Endothelial cell of umbilical vein (primary cell): ENCODE results near the gene AHI1. TPM values are rescaled to one million over a fixed set of nuclear protein-coding genes. Genes with fewer than 3 reads are reported as not detected.

ENCODE experiments used
- BruUV-seq: library from RNA; stranded (reverse); fragments of 400-500 nt; replicated peaks from 2 replicates; lab custom pipeline; 2021; lab: Mats Ljungman, UMichigan
- CTCF ChIA-PET: fragments of 300-600, 350-600 bp; sonication (Branson Sonifier 250); formaldehyde crosslinking; loops from one replicate; lab custom pipeline; 2021; ENCODE audit warnings: antibody characterized with exemption, inconsistent platforms; lab: Charles Lee
- POLR2A ChIA-PET: fragments of 300-600, 350-600 bp; sonication (Branson Sonifier 250); formaldehyde crosslinking; loops from one replicate; lab custom pipeline; 2021; ENCODE audit warnings: antibody characterized with exemption, inconsistent platforms; lab: Charles Lee
- DNase-seq: peaks from one replicate; pipeline ENCODE4 v3.0.0-alpha.2; 2011; ENCODE audit warnings: low read depth, low spot score
- FAIRE-seq: peaks from 2 replicates; lab custom pipeline; 2011; peaks lifted over from hg19 to GRCh38; lab: Jason Lieb, UNC
- H2AFZ ChIP-seq: 2 replicates; pipeline ENCODE4 v1.6.0; 2012; ENCODE audit warnings: low read depth, low read length, control low read depth, inconsistent platforms
- H3K27ac ChIP-seq: 2 replicates; pipeline ENCODE4 v1.5.1; 2011; ENCODE audit warnings: low read depth, mild to moderate bottlenecking, control low read depth, low read length, moderate library complexity; ENCODE audit not compliant: insufficient read depth
- H3K27me3 ChIP-seq, 2 experiments: 2 replicates each; pipeline versions ENCODE4 v1.6.0 to v1.6.1; 2011; ENCODE audit warnings: low read length in 2 of 2, mixed read lengths in 1 of 2; ENCODE audit not compliant: control insufficient read depth in 2 of 2, insufficient read depth in 2 of 2
- H3K36me3 ChIP-seq, 2 experiments: 2 replicates in 1 of 2; 3 replicates in 1 of 2; pipeline ENCODE4 v1.5.1; 2011; ENCODE audit warnings: low read length in 2 of 2, mild to moderate bottlenecking in 1 of 2, moderate library complexity in 1 of 2; ENCODE audit not compliant: control insufficient read depth in 2 of 2, insufficient read depth in 2 of 2; ENCODE audit errors: extremely low read depth in 1 of 2
- H3K4me1 ChIP-seq: 3 replicates; pipeline ENCODE4 v1.5.1; 2011; ENCODE audit warnings: mild to moderate bottlenecking, low read length; ENCODE audit not compliant: control insufficient read depth, insufficient read depth; ENCODE audit errors: extremely low read depth
- H3K4me2 ChIP-seq: 2 replicates; pipeline ENCODE4 v1.6.1; 2011; ENCODE audit warnings: low read length, control low read depth, mixed read lengths; ENCODE audit not compliant: insufficient read depth
- H3K4me3 ChIP-seq, 3 experiments: fragments of 200-600 bp in 1 of 3; sonication (generic), shearing (Covaris generic) in 1 of 3; replicated peaks in 1 of 3; 2 replicates each; pipeline ENCODE4 v1.5.1; 2011 to 2016; ENCODE audit warnings: control low read depth in 3 of 3, low read length in 3 of 3, mild to moderate bottlenecking in 2 of 3, inconsistent platforms in 1 of 3, low read depth in 1 of 3, moderate library complexity in 1 of 3; ENCODE audit not compliant: insufficient read depth in 1 of 3
- H3K79me2 ChIP-seq: 2 replicates; pipeline ENCODE4 v1.6.0; 2012; ENCODE audit warnings: low read length, inconsistent platforms; ENCODE audit not compliant: control insufficient read depth, insufficient read depth
- H3K9ac ChIP-seq: replicated peaks from 2 replicates; pipeline ENCODE3; 2011; ENCODE audit warnings: low read length, control low read depth; ENCODE audit not compliant: insufficient read depth; ENCODE audit errors: extremely low read depth
- H3K9me1 ChIP-seq: replicated peaks from 3 replicates; pipeline ENCODE4 v1.6.0; 2011; ENCODE audit warnings: mild to moderate bottlenecking, low read length; ENCODE audit not compliant: control insufficient read depth, insufficient read depth; ENCODE audit errors: extremely low read depth
- H3K9me3 ChIP-seq: replicated peaks from 2 replicates; pipeline ENCODE4 v1.5.1; 2012; ENCODE audit warnings: low read length, inconsistent platforms; ENCODE audit not compliant: control insufficient read depth, insufficient read depth
- H4K20me1 ChIP-seq: replicated peaks from 2 replicates; pipeline ENCODE3; 2011; ENCODE audit warnings: mild to moderate bottlenecking, low read length; ENCODE audit not compliant: control insufficient read depth, insufficient read depth; ENCODE audit errors: extremely low read depth
- EZH2 ChIP-seq: IDR thresholded peaks from 2 replicates; pipeline ENCODE4 v1.6.1; 2012; ENCODE audit warnings: borderline replicate concordance, low read depth, mild to moderate bottlenecking, moderate library complexity, low read length, inconsistent platforms; ENCODE audit not compliant: severe bottlenecking
- GATA2 ChIP-seq: IDR thresholded peaks from 2 replicates; pipeline ENCODE4 v1.7.0; 2011; ENCODE audit warnings: low read depth, mild to moderate bottlenecking, moderate library complexity, mixed read lengths, low read length; ENCODE audit not compliant: insufficient read length, insufficient read depth
- JUN ChIP-seq: IDR thresholded peaks from 2 replicates; pipeline ENCODE4 v1.6.1; 2011; ENCODE audit warnings: borderline replicate concordance, low read depth; ENCODE audit not compliant: insufficient read length, insufficient read depth
- MAX ChIP-seq: IDR thresholded peaks from 2 replicates; pipeline ENCODE4 v1.6.1; 2011; ENCODE audit not compliant: insufficient read depth, insufficient read length
- POLR2A ChIP-seq: IDR thresholded peaks from 2 replicates; pipeline ENCODE4 v1.6.1; 2012; ENCODE audit warnings: low read depth, mild to moderate bottlenecking, control low read depth, low read length
- dilution Hi-C: fragments of 300-500 bp; cut with MboI; formaldehyde crosslinking; loops from one replicate; pipeline ENCODE4 v1.15.0; 2019; ENCODE audit warnings: low sequenced_read_pairs; ENCODE audit not compliant: extremely low pct_ligation_motif_present
- intact Hi-C: fragments of 100-400 bp; cut with micrococcal nuclease; formaldehyde crosslinking; loops from one replicate; pipeline ENCODE4 v1.10.0; 2022
- polyA plus RNA-seq, 4 experiments: library from polyadenylated mRNA; depleted of rRNA in 3 of 4; stranded (reverse) in 3 of 4; unstranded in 1 of 4; fragments of >200 nt; gene quantifications; 2 replicates each; pipeline versions ENCODE4 v1.2.1 to v1.2.3, GENCODE V29; 2011 to 2012; ENCODE audit warnings: missing spikeins in 1 of 4
- total RNA-seq: library from RNA; stranded (reverse); gene quantifications from 2 replicates; pipeline ENCODE4 v1.2.3, GENCODE V29; 2021

AHI1 gene
- total and polyA plus RNA-seq, 2 donors (not counting 3 experiments of a cell fraction or from before 2014, with no cell fraction given), result 5.1 to 20.7 TPM

GRCh38 chr6:135325624-135326424, 171.7 kb downstream of the AHI1 start:
- no peak overlapping the region for H3K9ac ChIP-seq
- no peak overlapping the region for H2AFZ ChIP-seq
- no peak for FAIRE-seq
- ChIA-PET CTCF (interaction anchor here (0.8 kb wide), 1 partner anchor 11 kb away, joined by 3 read pairs; no protein-coding TSS in a partner anchor), POLR2A (no interaction called here)
- no peaks in the 10 kb centered on the region for H3K36me3 ChIP-seq
- intact Hi-C loops (no loop called here), dilution Hi-C loops (no loop called here)
- DNase-seq, result no peak
- H3K27ac ChIP-seq, result no peak overlapping the region
- no peaks in the 10 kb centered on the region for H3K9me1 ChIP-seq
- H3K4me3 ChIP-seq, result no peak overlapping the region
- H3K9me3 ChIP-seq, result no peaks in the 10 kb centered on the region
- H3K27me3 ChIP-seq, result no peaks in the 10 kb centered on the region
- H3K4me2 ChIP-seq, result no peak overlapping the region
- BruUV-seq, result no TSS peak
- H3K79me2 ChIP-seq, result no peaks in the 10 kb centered on the region
- no peaks in the 10 kb centered on the region for H3K4me1 ChIP-seq
- no peak for TF ChIP-seq JUN
- no peak for TF ChIP-seq GATA2
- no peak for TF ChIP-seq EZH2
- no peak for TF ChIP-seq MAX
- TF ChIP-seq POLR2A, result no peak
- H4K20me1 ChIP-seq, result no peaks in the 10 kb centered on the region

GRCh38 chr6:135324531-135324930, 173.0 kb downstream of the AHI1 start:
- Histone ChIP-seq H4K20me1 (no peaks in the 10 kb centered on the region), H3K4me2 (no peak overlapping the region), H2AFZ (no peak overlapping the region), H3K27me3 (no peaks in the 10 kb centered on the region), H3K9me3 (no peaks in the 10 kb centered on the region), H3K36me3 (no peaks in the 10 kb centered on the region), H3K9ac (no peak overlapping the region), H3K4me1 (no peaks in the 10 kb centered on the region), H3K79me2 (no peaks in the 10 kb centered on the region), H3K9me1 (no peaks in the 10 kb centered on the region), H3K27ac (no peak overlapping the region), H3K4me3 (no peak overlapping the region)
- ChIA-PET POLR2A (no interaction called here), CTCF (no interaction called here)
- TF ChIP-seq MAX, result no peak
- dilution Hi-C loops, result no loop called here
- intact Hi-C loops, result no loop called here
- no peak for FAIRE-seq
- DNase-seq, result no peak
- BruUV-seq, result no TSS peak
